MCF 10A (cell line): ENCODE data around the gene MUC4. TPM values are rescaled to one million over a fixed set of nuclear protein-coding genes. Genes with fewer than 3 reads are reported as not detected.
"Not testable (repeated sequence)": the region's sequence is repeated elsewhere in the genome, so short reads cannot be mapped to it uniquely, and the experiment has no call there.

Source experiments
- BruUV-seq: library from RNA; stranded (reverse); fragments of 400-500 nt; replicated peaks from 2 replicates; lab custom pipeline; 2021; lab: Mats Ljungman, UMichigan
- CTCF ChIA-PET: fragments of 300-600 bp; sonication (Branson Sonifier 250); formaldehyde crosslinking; extraction: SDS; loops from one replicate; lab custom pipeline; 2021; ENCODE audit warnings: antibody characterized with exemption, inconsistent platforms; lab: Yijun Ruan, JAX
- POLR2A ChIA-PET: fragments of 300-600, 350-650 bp; sonication (Branson Sonifier 250); formaldehyde crosslinking; extraction: SDS; loops from one replicate; lab custom pipeline; 2020; ENCODE audit warnings: antibody characterized with exemption, inconsistent platforms; lab: Yijun Ruan, JAX
- DNase-seq: peaks from one replicate; pipeline ENCODE4 v3.0.0-alpha.2; 2018; ENCODE audit not compliant: unreplicated experiment
- H3K27ac Mint-ChIP-seq: one replicate; pipeline ENCODE4 v1.8.0; 2022; ENCODE audit warnings: mild to moderate bottlenecking, low read depth, mixed read lengths; ENCODE audit not compliant: unreplicated experiment
- H3K27me3 Mint-ChIP-seq: one replicate; pipeline ENCODE4 v1.8.0; 2022; ENCODE audit warnings: mixed read lengths; ENCODE audit not compliant: insufficient read depth, unreplicated experiment
- H3K36me3 Mint-ChIP-seq: one replicate; pipeline ENCODE4 v1.8.0; 2022; ENCODE audit warnings: mild to moderate bottlenecking, moderate library complexity, mixed read lengths; ENCODE audit not compliant: insufficient read depth, unreplicated experiment
- H3K4me1 Mint-ChIP-seq: one replicate; pipeline ENCODE4 v1.8.0; 2022; ENCODE audit warnings: mixed read lengths; ENCODE audit not compliant: insufficient read depth, unreplicated experiment
- H3K4me3 Mint-ChIP-seq: one replicate; pipeline ENCODE4 v1.8.0; 2022; ENCODE audit warnings: mild to moderate bottlenecking, moderate library complexity, mixed read lengths; ENCODE audit not compliant: unreplicated experiment
- H3K9me3 Mint-ChIP-seq: one replicate; pipeline ENCODE4 v1.8.0; 2022; ENCODE audit warnings: mixed read lengths; ENCODE audit not compliant: unreplicated experiment
- CTCF ChIP-seq: fragments of 200-600 bp; IDR thresholded peaks from one replicate; pipeline ENCODE4 v1.8.0; 2022; ENCODE audit warnings: antibody characterized with exemption, mild to moderate bottlenecking; ENCODE audit not compliant: unreplicated experiment
- intact Hi-C: fragments of 100-400 bp; cut with micrococcal nuclease; formaldehyde crosslinking; loops from 2 replicates; pipeline ENCODE4 v1.14.1; 2022
- total RNA-seq: library from RNA; stranded (reverse); gene quantifications from 2 replicates; pipeline ENCODE4 v1.2.3, GENCODE V29; 2022

MUC4 gene
- total RNA-seq, 1 experiment from 2014 or later = not detected

GRCh38 chr3:195715134-195715533 lies 96.6 kb downstream of the MUC4 start:
- H3K27ac Mint-ChIP-seq = no peak overlapping the region
- H3K36me3 Mint-ChIP-seq = no peaks in the 10 kb centered on the region
- DNase-seq = no peak
- TF ChIP-seq CTCF = no peak
- H3K4me1 Mint-ChIP-seq = peaks cover 13% of the 10 kb centered on the region
- H3K9me3 Mint-ChIP-seq = no peaks in the 10 kb centered on the region
- H3K27me3 Mint-ChIP-seq = peaks cover 46% of the 10 kb centered on the region
- no TSS peak for BruUV-seq
- ChIA-PET POLR2A (interaction anchor here (0.6 to 1.1 kb wide), 3 partner anchors 11 to 364 kb away, joined by 3 to 5 read pairs (median 3); no protein-coding TSS in a partner anchor), CTCF (interaction anchor here (0.7 to 1.2 kb wide), 3 partner anchors 11 to 104 kb away, joined by 3 to 4 read pairs (median 3); no protein-coding TSS in a partner anchor)
- no peak overlapping the region for H3K4me3 Mint-ChIP-seq
- intact Hi-C loops = no loop called here

- Mint-ChIP-seq H3K27me3 (peaks cover 40% of the 10 kb centered on the region), H3K27ac (no peak overlapping the region), H3K4me1 (peaks cover 13% of the 10 kb centered on the region), H3K4me3 (no peak overlapping the region), H3K36me3 (no peaks in the 10 kb centered on the region), H3K9me3 (no peaks in the 10 kb centered on the region)
- intact Hi-C loops = no loop called here
- no peak for DNase-seq
- CTCF ChIA-PET = interaction anchor here (0.8 to 1.2 kb wide), 2 partner anchors 11 to 105 kb away, joined by 3 read pairs; no protein-coding TSS in a partner anchor
- no TSS peak for BruUV-seq
- TF ChIP-seq CTCF = no peak
- POLR2A ChIA-PET = interaction anchor here (0.8 to 1.1 kb wide), 2 partner anchors 10 to 81 kb away, joined by 4 to 5 read pairs; no protein-coding TSS in a partner anchor
These were observed 97.2 kb downstream of the MUC4 start for GRCh38 chr3:195714380-195715011.

- POLR2A ChIA-PET = not testable (repeated sequence)
These were observed 98.6 kb downstream of the MUC4 start for GRCh38 chr3:195713150-195713549.

GRCh38 chr3:195712535-195712910 lies 99.2 kb downstream of the MUC4 start:
- POLR2A ChIA-PET, H3K9me3 Mint-ChIP-seq, H3K4me3 Mint-ChIP-seq, H3K36me3 Mint-ChIP-seq, BruUV-seq, DNase-seq, H3K27ac Mint-ChIP-seq, intact Hi-C loops: not testable (repeated sequence)
- CTCF ChIA-PET = interaction anchor here (0.6 kb wide), 1 partner anchor 22 kb away, joined by 3 read pairs; no protein-coding TSS in a partner anchor
- peaks cover 20% of the 10 kb centered on the region for H3K27me3 Mint-ChIP-seq
- H3K4me1 Mint-ChIP-seq = peaks cover 13% of the 10 kb centered on the region

More at GRCh38 chr3:195713150-195713549, 98.6 kb downstream of the MUC4 start:
- H3K36me3 Mint-ChIP-seq, H3K27ac Mint-ChIP-seq, H3K4me3 Mint-ChIP-seq, DNase-seq, intact Hi-C loops, CTCF ChIA-PET, H3K9me3 Mint-ChIP-seq, BruUV-seq: not testable (repeated sequence)
- peaks cover 13% of the 10 kb centered on the region for H3K4me1 Mint-ChIP-seq
- peaks cover 27% of the 10 kb centered on the region for H3K27me3 Mint-ChIP-seq
